GM21447 (cell line): ENCODE measurements around the gene SPACA4.

ENCODE experiments used
- ATAC-seq: cut with Tn5 transposase; IDR thresholded peaks from one replicate; pipeline ENCODE4 v1.9.1; 2021; ENCODE audit not compliant: unreplicated experiment

The SPACA4 gene

DNA sequence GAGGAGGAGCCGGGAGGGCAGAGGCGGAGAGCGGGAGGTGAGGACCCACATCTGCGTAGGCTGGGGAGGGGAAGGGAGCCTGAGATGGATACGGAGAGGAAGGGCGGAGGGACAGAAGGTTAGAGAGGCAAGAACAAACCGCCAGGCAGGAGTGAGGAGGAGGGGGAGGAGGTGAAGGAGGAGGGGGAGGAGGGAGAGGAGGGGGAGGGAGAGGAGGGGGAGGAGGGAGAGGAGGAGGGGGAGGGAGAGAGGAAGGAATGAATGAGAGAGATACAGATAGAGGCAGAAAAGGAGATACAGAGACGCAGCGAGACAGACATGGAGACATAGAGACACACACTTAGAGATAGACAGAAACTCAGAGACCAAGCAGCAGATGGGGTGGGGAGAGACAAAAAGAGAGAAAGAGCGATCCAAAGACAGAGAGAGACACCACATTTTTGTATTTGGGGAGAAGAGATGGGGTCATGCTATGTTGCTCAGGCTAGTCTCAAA, 40.2 kb downstream of the SPACA4 start:
- no peak for ATAC-seq

DNA sequence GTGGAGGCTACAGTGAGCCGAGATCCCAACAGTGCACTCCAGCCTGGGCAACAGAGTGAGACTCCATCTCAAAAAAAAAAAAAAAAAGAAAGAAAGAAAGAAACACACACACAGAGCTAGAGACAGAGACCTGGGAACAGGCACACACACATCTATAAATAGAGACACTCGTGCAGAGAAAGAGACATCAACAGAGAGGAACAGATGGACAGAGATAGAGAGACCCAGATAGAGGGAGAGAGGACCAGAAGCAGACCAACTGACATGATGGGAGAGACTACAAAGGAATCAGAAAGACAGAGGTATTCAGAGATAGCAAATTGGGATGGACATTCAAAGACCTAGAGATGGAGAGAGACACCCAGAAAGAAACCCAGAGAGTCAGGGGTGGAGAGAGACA, 41.6 kb downstream of the SPACA4 start:
- no peak for ATAC-seq

DNA sequence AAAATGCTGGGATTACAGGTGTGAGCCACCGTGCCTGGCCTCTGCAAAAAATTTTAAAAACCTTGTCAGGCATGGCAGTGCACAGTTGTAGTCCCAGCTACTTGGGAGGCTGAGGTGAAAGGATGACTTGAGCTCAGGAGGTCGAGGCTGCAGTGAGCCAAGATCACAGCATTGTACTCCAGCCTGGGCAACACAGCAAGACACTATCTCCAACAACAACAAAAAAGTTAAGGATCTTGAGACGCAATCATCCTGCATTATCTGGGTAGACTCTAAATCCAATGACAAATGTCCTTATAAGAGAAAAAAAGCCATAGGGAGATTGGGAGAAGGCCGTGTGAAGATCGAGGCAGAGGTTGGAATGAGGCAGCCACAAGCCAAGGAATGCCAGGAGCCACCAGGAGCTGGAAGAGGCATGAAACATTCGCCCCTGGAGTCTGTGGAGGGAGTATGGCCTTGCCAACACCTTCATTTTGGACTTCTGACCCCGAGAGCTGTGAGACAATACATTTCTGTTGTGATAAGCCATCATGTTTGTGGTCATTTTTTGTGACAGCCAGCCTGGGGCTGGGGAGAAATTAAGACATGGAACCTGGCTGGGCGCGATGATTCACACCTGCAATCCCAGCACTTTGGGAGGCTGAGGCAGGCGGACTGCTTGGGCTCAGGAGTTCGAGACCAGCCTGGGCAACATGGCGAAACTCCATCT, 44.6 kb downstream of the SPACA4 start:
- no peak for ATAC-seq

DNA sequence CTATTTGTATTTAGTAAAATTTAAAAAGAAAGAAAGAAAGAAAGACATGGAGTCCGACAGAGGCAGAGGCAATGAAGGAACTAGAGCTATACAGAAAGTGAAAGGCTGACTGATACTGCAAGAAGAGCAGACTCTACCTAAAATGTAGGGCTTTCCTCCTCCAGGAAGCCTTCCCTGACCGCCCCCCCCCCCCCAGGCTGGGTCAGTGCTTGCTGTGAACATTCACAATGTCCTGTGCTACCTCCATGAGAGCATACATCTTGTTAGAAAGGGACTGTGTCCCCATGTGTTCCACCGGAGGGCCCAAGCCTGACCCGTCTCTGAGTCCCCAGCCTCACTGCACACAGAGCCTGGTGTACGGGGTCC, 45.1 kb downstream of the SPACA4 start:
- no peak for ATAC-seq

DNA sequence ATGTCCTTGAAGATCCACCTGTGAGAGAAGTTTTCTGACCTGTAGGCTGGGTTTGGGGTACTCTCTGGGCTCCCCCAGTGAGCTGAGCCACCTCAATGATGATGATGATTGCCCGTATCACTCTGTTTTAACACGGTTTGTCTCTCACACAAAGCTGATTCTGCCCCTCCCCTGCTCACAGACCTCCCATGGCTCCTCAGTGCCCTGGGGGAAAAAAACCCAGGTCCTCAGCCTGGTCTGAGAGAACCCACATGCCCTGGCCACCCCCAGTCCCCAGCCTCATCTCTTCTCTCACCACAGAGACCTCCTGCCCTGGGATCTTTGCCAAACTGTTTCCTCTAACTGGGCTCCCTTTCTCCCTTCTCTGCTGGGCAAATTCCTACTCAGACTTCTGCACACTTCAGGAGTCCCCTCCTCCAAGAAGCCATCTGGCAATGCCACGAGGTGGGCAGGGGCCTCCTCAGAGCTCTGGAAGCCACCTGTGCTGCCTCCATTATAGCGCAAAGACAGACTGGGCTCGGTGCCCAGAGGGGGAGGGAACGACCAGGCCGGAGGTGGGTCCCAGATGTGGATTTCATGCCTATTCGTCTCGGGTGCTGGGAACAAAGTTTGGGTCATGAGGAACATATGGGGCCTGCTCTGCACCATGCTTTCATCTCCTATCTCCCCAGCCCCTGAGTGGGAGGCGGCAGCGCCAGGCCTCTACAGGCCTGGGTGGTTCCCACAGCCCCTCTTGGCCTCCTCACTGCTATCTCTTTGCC, 47.9 kb downstream of the SPACA4 start:
- no peak for ATAC-seq

DNA sequence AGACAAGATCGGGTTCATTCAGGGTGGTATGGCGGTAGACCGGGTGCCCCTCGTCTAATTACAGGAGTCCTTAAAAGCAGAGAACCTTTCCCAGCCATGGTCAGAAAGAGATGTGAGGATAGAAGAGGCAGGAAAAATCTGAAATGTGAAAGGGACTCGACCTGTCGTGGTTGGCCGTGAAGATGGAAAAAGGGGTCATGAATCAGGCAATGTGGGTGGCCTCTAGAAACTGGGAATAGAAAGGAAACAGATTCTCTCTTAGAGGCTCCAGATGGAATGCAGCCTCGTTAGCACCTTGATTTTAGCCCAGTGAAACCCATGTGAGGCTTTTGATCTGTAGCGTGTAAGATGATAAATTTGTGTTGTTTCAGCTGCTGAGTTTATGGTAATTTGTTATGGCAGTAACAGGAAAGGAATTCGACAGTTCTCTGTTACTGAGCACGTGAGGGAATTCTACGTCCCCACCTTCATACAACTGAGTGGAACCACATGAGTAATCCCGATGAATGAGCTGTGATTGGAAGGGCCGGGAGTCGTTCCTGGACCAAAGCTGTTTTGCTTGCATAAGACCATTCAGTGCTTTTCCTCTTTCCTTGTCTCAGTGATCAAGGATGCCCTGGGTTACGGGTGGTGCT, 50.4 kb downstream of the SPACA4 start:
- no peak for ATAC-seq
